Central memory CD8-positive, alpha-beta T cell (primary cell): ENCODE measurements around the gene PAN2.
A peak's percentile ranks its signal among the peaks of the same experiment; 100 is the strongest.

Experiments used
- ATAC-seq: fragments of 150-1000 bp; cut with Tn5 transposase; replicated peaks from 2 replicates; pipeline ENCODE4 v1.10.0; 2022; ENCODE audit warnings: mild to moderate bottlenecking, moderate FRiP score, moderate number of reproducible peaks; ENCODE audit not compliant: poor library complexity, severe bottlenecking; ENCODE audit errors: extremely low read depth
- DNase-seq, 2 donors: peaks; one replicate each; pipeline ENCODE4 v3.0.0; 2021; ENCODE audit warnings: low spot score in 2 of 2
- H3K27ac Mint-ChIP-seq: one replicate; pipeline ENCODE4 v1.8.0; 2022; ENCODE audit warnings: low read depth, mild to moderate bottlenecking, moderate library complexity, mixed read lengths
- H3K27me3 Mint-ChIP-seq: one replicate; pipeline ENCODE4 v1.8.0; 2022; ENCODE audit warnings: mixed read lengths
- H3K36me3 Mint-ChIP-seq: one replicate; pipeline ENCODE4 v1.8.0; 2022; ENCODE audit warnings: mild to moderate bottlenecking, moderate library complexity, mixed read lengths; ENCODE audit not compliant: insufficient read depth
- H3K4me1 Mint-ChIP-seq: one replicate; pipeline ENCODE4 v1.8.0; 2022; ENCODE audit warnings: mixed read lengths
- H3K4me3 Mint-ChIP-seq: one replicate; pipeline ENCODE4 v1.8.0; 2022; ENCODE audit warnings: mild to moderate bottlenecking, moderate library complexity, mixed read lengths
- H3K9me3 Mint-ChIP-seq: one replicate; pipeline ENCODE4 v1.8.0; 2022; ENCODE audit warnings: mixed read lengths

Gene PAN2, protein sequence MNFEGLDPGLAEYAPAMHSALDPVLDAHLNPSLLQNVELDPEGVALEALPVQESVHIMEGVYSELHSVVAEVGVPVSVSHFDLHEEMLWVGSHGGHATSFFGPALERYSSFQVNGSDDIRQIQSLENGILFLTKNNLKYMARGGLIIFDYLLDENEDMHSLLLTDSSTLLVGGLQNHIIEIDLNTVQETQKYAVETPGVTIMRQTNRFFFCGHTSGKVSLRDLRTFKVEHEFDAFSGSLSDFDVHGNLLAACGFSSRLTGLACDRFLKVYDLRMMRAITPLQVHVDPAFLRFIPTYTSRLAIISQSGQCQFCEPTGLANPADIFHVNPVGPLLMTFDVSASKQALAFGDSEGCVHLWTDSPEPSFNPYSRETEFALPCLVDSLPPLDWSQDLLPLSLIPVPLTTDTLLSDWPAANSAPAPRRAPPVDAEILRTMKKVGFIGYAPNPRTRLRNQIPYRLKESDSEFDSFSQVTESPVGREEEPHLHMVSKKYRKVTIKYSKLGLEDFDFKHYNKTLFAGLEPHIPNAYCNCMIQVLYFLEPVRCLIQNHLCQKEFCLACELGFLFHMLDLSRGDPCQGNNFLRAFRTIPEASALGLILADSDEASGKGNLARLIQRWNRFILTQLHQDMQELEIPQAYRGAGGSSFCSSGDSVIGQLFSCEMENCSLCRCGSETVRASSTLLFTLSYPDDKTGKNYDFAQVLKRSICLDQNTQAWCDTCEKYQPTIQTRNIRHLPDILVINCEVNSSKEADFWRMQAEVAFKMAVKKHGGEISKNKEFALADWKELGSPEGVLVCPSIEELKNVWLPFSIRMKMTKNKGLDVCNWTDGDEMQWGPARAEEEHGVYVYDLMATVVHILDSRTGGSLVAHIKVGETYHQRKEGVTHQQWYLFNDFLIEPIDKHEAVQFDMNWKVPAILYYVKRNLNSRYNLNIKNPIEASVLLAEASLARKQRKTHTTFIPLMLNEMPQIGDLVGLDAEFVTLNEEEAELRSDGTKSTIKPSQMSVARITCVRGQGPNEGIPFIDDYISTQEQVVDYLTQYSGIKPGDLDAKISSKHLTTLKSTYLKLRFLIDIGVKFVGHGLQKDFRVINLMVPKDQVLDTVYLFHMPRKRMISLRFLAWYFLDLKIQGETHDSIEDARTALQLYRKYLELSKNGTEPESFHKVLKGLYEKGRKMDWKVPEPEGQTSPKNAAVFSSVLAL

DNA sequence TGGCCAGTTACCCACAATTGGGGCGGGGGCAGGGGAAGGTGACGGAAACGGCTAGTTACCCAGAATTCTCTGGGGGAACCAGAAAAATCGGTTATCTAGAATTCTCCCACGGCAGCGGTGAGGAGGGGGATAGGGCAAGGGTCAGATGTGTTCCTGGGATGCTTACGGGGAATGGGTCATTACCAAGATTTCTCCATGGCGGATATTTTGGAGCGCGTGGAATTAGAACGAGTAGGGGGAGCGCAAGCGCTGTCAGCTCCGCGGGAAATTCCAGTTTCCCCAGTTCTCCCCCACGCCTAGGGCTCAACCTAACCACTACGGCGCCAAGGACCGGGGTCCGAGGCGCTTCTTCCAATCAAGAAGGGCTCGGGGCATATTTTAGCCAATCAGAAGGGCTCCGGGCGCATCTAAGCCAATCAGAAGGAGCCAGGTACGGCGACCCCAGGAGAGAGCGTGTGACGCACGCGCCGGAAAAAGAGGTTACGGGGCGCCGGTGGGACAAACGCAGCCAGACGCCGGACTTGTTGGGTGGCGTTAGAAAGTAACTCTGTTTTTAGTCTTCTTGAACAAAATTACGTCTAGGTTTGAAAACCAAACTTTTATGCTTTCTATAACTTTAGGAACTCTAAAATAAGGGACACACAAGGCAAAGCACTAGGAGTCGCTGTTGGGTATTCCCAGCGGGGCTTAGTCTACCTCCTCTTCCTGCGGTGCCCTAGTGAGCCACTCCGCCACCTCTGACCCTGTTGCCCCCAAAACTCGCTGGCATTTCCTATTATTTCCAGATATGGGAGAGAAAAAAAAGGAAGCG lies at the start of gene PAN2:
TSS of gene PAN2 (minus strand) at position 322 of the 811 bp plus-strand sequence. CDS start 906 bp downstream, outside the sequence.
- Mint-ChIP-seq H3K36me3 (peaks cover 17% of the 10 kb centered on the region), H3K4me1 (peaks cover 26% of the 10 kb centered on the region), H3K27me3 (no peaks in the 10 kb centered on the region), H3K9me3 (no peaks in the 10 kb centered on the region), H3K27ac (peak within 1 kb of the TSS; percentile 100), H3K4me3 (peak within 1 kb of the TSS; percentile 95)
- ATAC-seq (peak; percentile 92), DNase-seq (peak; percentile 84 to 92)

DNA sequence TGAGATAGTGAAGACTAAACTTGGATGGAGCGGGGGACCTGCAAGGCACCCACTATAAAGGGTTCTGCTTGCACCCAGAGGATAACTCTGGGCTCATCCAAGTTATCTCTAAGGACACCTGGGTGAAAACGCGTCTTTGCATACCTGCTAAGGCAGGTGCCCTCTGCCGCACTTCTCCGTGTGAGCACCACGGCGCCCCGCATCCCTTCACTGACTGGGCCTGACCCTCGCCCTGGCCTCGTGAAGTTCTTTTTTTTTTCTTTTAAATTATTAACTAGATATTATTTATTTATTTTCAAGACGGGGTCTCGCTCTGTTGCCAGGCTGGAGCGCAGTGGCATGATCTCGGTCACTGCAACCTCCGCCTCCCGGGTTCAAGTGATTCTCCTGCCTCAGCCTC lies 48.8 kb upstream of the PAN2 start:
- DNase-seq (no peak), ATAC-seq (no peak)
- Mint-ChIP-seq H3K4me3 (no peak overlapping the region), H3K27ac (no peak overlapping the region), H3K27me3 (no peaks in the 10 kb centered on the region), H3K9me3 (no peaks in the 10 kb centered on the region), H3K36me3 (peaks cover 2% of the 10 kb centered on the region), H3K4me1 (no peaks in the 10 kb centered on the region)

DNA sequence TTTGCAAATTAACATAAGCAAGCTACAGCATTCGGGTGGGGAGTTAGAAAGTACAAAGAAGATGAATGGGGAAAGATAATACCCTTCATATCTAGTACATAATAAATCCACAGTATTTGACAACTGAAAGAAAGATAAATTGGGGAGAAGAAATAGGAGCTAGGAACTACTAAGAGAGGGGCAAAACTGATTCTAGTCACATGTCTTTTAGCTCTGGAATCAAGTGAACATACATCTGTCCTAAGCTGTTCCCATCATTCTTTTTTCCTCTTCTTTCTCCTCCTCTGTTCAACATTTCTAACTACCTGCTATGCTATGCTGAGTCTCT lies 44.2 kb upstream of the PAN2 start:
- Mint-ChIP-seq H3K4me1 (no peaks in the 10 kb centered on the region), H3K4me3 (no peak overlapping the region), H3K27me3 (no peaks in the 10 kb centered on the region), H3K36me3 (no peaks in the 10 kb centered on the region), H3K9me3 (no peaks in the 10 kb centered on the region), H3K27ac (no peak overlapping the region)
- no peak for DNase-seq
- ATAC-seq, result no peak

DNA sequence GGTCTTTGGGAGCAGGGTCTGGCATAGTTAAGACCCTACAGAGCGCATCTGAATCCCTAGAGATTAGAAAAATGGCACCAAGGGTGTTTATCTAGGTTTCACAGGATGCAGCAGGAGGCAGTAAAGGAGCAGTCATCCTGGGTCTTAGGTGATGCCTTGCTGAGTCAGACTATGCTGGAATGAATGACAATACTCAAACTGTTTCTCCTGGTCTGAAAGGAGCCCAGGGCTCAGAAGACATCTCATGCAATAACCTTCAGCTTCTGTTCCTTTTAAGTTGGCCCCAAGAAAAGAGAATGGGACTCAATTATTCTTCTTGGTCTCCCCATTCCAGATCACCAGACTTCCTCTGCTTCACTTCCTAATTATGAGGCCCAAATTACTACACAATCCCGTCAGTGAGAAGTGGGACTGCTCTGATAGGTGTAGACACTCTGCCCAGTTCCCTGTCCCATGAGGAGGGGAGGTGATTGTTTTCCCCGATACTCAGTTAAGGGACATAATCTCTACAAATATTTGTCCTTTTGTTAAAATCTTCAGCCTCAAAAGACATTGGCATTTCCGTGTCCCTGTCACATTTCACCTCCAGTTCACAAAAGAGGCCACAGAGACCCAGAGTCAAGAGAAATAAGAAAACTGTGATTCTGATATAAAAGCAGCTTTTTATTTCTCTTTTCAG lies 43.6 kb upstream of the PAN2 start:
- H3K9me3 Mint-ChIP-seq, result no peaks in the 10 kb centered on the region
- H3K4me1 Mint-ChIP-seq, result no peaks in the 10 kb centered on the region
- ATAC-seq (no peak), DNase-seq (no peak)
- no peaks in the 10 kb centered on the region for H3K36me3 Mint-ChIP-seq
- no peaks in the 10 kb centered on the region for H3K27me3 Mint-ChIP-seq
- H3K27ac Mint-ChIP-seq, result no peak overlapping the region
- no peak overlapping the region for H3K4me3 Mint-ChIP-seq

DNA sequence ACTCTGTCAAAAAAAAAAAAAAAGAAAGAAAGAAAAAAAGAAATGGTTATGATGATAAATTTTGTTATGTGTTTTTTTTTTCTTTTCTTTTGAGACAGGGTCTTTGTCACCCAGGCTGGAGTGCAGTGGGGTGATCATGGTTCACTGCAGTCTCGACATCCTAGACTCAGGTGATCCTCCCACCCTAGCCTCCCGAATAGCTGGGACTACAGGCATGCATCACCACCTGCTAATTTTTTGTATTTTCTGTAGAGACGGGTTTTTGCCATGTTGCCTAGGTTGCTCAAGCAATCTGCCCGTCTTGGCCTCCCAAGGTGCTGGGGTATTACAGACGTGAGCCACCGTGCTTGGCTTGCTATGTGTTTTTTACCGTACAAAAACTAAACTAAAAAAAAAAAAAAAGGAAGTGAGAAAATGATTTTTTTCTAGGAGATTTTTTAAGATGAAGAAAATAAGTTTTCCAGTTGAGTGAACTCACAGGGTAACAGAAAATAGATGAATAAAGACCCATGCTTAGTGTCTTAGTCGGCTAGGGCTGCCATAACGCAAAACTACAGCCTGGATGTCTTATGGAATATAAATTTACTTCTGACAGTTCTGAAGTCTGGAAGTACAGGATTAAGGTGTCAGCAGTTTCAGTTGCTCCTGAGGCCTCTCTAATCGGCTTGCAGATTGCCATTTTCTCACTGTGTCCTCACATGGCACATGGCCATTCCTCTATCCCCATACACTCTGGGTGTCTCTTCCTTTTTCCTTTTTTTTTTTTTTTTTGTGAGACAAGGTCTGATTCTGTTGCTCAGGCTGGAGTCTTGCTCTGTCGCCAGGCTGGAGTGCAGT lies 42.0 kb upstream of the PAN2 start:
- no peak overlapping the region for H3K4me3 Mint-ChIP-seq
- ATAC-seq, result no peak
- no peaks in the 10 kb centered on the region for H3K4me1 Mint-ChIP-seq
- peaks cover 1% of the 10 kb centered on the region for H3K36me3 Mint-ChIP-seq
- H3K27me3 Mint-ChIP-seq, result no peaks in the 10 kb centered on the region
- no peak for DNase-seq
- H3K27ac Mint-ChIP-seq, result no peak overlapping the region
- no peaks in the 10 kb centered on the region for H3K9me3 Mint-ChIP-seq

DNA sequence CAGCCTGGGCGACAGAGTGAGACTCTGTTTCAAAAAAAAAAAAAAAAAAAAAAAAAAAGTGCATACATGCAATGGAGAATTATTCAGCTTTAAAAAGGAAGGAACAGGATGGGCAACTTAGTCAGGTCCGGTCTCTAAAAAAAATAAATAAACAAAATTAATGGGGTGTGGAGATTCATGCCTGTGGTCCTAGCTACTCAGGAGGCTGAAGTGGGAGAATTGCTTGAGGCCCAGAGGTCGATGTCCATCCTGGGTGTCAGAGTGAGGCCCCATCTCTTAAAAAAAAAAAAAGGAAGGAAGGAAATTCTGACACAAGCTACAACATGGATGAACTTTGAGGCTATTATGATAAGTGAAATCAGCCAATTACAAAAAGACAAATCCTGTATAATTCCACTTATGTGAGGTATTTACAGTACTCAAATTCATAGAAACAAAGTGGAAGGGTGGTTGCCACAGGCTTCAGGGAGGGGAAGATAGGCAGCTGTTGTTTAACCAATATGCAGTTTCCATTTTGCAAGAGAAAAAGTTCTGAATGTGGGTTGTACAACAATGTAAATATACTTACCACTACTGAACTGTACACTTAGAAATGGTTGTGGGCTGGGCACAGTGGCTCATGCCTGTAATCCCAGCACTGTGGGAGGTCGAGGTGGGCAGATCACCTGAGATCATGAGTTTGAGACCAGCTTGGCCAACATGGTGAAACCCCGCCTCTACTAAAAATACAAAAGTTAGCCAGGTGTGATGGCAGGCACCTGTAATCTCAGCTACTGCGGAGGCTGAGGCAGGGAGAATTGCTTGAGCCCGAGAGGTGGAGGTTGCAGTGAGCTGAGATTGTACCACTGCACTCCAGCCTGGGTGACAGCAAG lies 41.2 kb upstream of the PAN2 start:
- H3K36me3 Mint-ChIP-seq, result peaks cover 1% of the 10 kb centered on the region
- ATAC-seq (no peak), DNase-seq (no peak)
- no peaks in the 10 kb centered on the region for H3K27me3 Mint-ChIP-seq
- no peak overlapping the region for H3K4me3 Mint-ChIP-seq
- H3K27ac Mint-ChIP-seq, result no peak overlapping the region
- no peaks in the 10 kb centered on the region for H3K4me1 Mint-ChIP-seq
- H3K9me3 Mint-ChIP-seq, result no peaks in the 10 kb centered on the region

DNA sequence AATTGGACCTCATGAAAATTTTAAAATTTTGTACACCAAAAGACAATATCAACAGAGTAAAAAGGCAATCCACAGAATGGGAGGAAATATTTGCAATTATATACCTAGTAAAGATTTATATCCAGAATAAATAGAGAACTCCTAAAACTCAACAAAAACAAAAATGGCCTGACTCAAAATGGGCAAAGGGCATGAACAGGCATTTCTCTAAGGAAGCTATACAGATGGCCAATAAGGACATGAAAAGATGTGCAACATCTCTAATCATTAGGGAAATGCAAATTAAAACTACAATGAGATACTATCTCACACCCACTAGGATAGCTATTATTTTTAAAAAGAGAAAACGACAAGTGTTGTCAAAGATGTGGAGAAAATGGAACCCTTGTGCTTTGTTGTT lies 39.7 kb upstream of the PAN2 start:
- DNase-seq, result no peak
- no peaks in the 10 kb centered on the region for H3K27me3 Mint-ChIP-seq
- no peaks in the 10 kb centered on the region for H3K4me1 Mint-ChIP-seq
- H3K27ac Mint-ChIP-seq, result no peak overlapping the region
- no peak for ATAC-seq
- H3K4me3 Mint-ChIP-seq, result no peak overlapping the region
- peaks cover 1% of the 10 kb centered on the region for H3K36me3 Mint-ChIP-seq
- no peaks in the 10 kb centered on the region for H3K9me3 Mint-ChIP-seq

DNA sequence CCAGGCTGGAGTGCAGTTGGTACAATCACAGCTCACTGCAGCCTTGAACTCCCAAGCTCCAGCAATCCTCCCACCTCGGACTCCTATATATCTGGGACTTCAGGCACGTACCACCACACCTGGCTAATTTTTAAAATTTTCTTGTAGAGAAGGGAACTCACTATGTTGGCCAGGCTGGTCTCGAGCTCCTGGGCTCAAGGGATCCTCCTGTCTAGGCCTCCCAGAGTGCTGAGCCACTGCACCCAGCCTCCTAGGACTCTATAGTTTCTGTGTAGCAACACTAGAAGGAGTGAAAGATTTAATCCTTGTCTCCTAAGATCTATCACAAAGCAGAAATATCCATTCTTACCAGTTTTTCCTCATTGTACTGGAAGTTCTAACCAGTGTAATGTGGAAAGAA lies 33.1 kb upstream of the PAN2 start:
- Mint-ChIP-seq H3K36me3 (peaks cover 1% of the 10 kb centered on the region), H3K27me3 (no peaks in the 10 kb centered on the region), H3K9me3 (no peaks in the 10 kb centered on the region), H3K4me3 (no peak overlapping the region), H3K4me1 (no peaks in the 10 kb centered on the region), H3K27ac (no peak overlapping the region)
- ATAC-seq (no peak), DNase-seq (no peak)

DNA sequence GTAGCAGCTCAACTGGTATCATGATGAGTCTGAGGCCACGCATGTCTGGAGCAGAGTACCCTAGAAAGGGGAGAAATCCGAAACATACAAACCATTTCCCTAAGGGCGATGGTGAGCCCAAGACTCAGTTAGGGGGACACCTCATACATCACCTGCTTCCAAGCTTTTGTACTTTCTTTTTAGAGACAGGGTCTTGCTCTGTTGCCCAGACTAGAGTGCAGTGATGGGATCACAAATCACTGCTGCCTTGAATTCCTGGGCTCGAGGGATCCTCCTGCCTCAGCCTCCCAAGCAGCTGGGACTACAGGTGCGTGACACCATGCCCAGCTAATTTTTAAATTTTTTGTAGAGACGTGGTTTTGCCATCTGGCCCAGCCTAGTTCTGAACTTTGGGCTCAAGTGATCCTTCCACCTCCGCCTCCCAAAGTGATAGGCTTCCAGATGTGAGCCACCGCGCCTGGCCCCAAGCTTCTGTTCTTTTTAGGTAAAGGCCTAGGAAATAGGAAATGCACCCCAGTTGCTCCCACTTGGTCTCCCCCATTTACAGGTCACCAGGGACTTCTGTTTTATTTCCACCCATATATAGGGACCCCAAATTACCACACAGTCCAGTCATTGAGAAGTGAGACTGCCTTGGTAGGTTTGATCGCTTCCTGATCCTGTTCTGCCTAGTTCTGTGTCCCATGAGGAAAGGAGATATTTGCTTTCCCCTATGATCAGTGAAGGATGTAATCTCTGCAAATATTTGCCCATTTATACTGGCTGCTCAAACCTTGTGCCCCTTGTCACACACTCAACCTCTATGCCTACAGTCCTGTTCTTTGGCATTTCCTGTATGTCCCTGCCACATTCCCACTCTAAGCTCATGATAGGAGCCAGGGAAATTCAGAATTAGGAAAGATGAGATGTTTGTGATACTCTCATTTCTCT lies 28.6 kb upstream of the PAN2 start, which contains the start of gene APOF:
TSS of gene APOF (minus strand) at position 728 of the 930 bp plus-strand sequence. CDS start at position 616, 112 bp downstream.
- H3K4me1 Mint-ChIP-seq, result peaks cover 16% of the 10 kb centered on the region
- no peak within 1 kb of the TSS for H3K27ac Mint-ChIP-seq
- no peaks in the 10 kb centered on the region for H3K27me3 Mint-ChIP-seq
- H3K36me3 Mint-ChIP-seq, result peaks cover 6% of the 10 kb centered on the region
- no peak for ATAC-seq
- H3K9me3 Mint-ChIP-seq, result no peaks in the 10 kb centered on the region
- H3K4me3 Mint-ChIP-seq, result peak within 1 kb of the TSS; percentile 90
- no peak for DNase-seq
